Vagina (tissue), 2 donors: Measurements from ENCODE around the gene SDF2L1. TPM values are rescaled to one million over a fixed set of nuclear protein-coding genes. Genes with fewer than 3 reads are reported as not detected.
"Not testable (repeated sequence)": the region's sequence is repeated elsewhere in the genome, so short reads cannot be mapped to it uniquely, and the experiment has no call there.

Experiments used
- DNase-seq, 2 donors: peaks; one replicate each; pipeline ENCODE4 v3.0.0-alpha.2; 2017; ENCODE audit errors: extremely low spot score in 2 of 2
- H3K27ac ChIP-seq: fragments of 200-600 bp; sonication (generic); one replicate; pipeline ENCODE4 v1.5.1; 2019
- H3K27me3 ChIP-seq: fragments of 200-600 bp; sonication (generic); one replicate; pipeline ENCODE4 v1.5.1; 2019
- H3K36me3 ChIP-seq, 2 donors: fragments of 200-600 bp; sonication (generic); one replicate each; pipeline ENCODE4 v1.5.1; 2017 to 2019
- H3K4me1 ChIP-seq: fragments of 200-600 bp; sonication (generic); one replicate; pipeline ENCODE4 v1.5.1; 2019
- H3K4me3 ChIP-seq, 2 donors: fragments of 200-600 bp; sonication (generic); 1 replicate in 1 of 2; 2 replicates in 1 of 2; pipeline ENCODE4 v1.5.1; 2016 to 2019
- H3K9me3 ChIP-seq: fragments of 200-600 bp; sonication (generic); one replicate; pipeline ENCODE4 v1.5.1; 2019
- POLR2A ChIP-seq, 2 donors: fragments of 450-650 bp; IDR thresholded peaks; one replicate each; pipeline ENCODE4 v1.6.1; 2017; ENCODE audit warnings: antibody characterized with exemption in 2 of 2, mild to moderate bottlenecking in 2 of 2, moderate library complexity in 2 of 2
- POLR2AphosphoS5 ChIP-seq, 2 donors: sonication (generic); formaldehyde crosslinking; IDR thresholded peaks; one replicate each; pipeline ENCODE4 v1.9.0; 2017; ENCODE audit warnings: antibody characterized with exemption in 2 of 2, mild to moderate bottlenecking in 2 of 2, low read depth in 1 of 2; ENCODE audit not compliant: insufficient read depth in 1 of 2
- intact Hi-C: fragments of 100-400 bp; cut with DNase I; formaldehyde crosslinking; loops from one replicate; pipeline ENCODE4 v1.15.1; 2023
- total RNA-seq: library from RNA; depleted of rRNA; stranded (reverse); fragments of >200 nt; gene quantifications from one replicate; pipeline ENCODE4 v1.2.3, GENCODE V29; 2016
- TF ChIP-seq, protein P1 (sequence below), 3 experiments: fragments of 450-650 bp in 2 of 3; fragments of 200-600 bp in 1 of 3; sonication (generic) in 1 of 3; IDR thresholded peaks; one replicate each; pipeline ENCODE4 v1.5.1; 2017 to 2019; ENCODE audit warnings: antibody characterized with exemption in 3 of 3, mild to moderate bottlenecking in 2 of 3, moderate library complexity in 2 of 3

The SDF2L1 gene
- total RNA-seq, 1 donor from 2014 or later: 33.9 TPM

GRCh38 chr22:21674638-21675245 lies 32.6 kb downstream of the SDF2L1 start:
- intact Hi-C loops: no loop called here
- Histone ChIP-seq H3K27ac (no peak overlapping the region), H3K27me3 (no peaks in the 10 kb centered on the region), H3K36me3 (peaks cover 0 to 52% of the 10 kb centered on the region in 2 donors), H3K9me3 (no peaks in the 10 kb centered on the region), H3K4me1 (no peaks in the 10 kb centered on the region), H3K4me3 (no peak overlapping the region)
- TF ChIP-seq, protein P1, sequence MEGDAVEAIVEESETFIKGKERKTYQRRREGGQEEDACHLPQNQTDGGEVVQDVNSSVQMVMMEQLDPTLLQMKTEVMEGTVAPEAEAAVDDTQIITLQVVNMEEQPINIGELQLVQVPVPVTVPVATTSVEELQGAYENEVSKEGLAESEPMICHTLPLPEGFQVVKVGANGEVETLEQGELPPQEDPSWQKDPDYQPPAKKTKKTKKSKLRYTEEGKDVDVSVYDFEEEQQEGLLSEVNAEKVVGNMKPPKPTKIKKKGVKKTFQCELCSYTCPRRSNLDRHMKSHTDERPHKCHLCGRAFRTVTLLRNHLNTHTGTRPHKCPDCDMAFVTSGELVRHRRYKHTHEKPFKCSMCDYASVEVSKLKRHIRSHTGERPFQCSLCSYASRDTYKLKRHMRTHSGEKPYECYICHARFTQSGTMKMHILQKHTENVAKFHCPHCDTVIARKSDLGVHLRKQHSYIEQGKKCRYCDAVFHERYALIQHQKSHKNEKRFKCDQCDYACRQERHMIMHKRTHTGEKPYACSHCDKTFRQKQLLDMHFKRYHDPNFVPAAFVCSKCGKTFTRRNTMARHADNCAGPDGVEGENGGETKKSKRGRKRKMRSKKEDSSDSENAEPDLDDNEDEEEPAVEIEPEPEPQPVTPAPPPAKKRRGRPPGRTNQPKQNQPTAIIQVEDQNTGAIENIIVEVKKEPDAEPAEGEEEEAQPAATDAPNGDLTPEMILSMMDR (IDR thresholded peaks at IDR 0.05): no peak
- no peak for TF ChIP-seq POLR2AphosphoS5 (IDR thresholded peaks at IDR 0.05; ENCODE audit: insufficient read depth in 1 of 2, low read depth in 1 of 2)
- no peak for TF ChIP-seq POLR2A (IDR thresholded peaks at IDR 0.05)
- no peak for DNase-seq

GRCh38 chr22:21677606-21678443 lies 35.7 kb downstream of the SDF2L1 start:
- Histone ChIP-seq H3K36me3 (peaks cover 0 to 48% of the 10 kb centered on the region in 2 donors), H3K27ac (no peak overlapping the region), H3K4me1 (no peaks in the 10 kb centered on the region), H3K4me3 (no peak overlapping the region), H3K27me3 (no peaks in the 10 kb centered on the region), H3K9me3 (no peaks in the 10 kb centered on the region)
- DNase-seq: no peak
- intact Hi-C loops: no loop called here
- no peak for TF ChIP-seq POLR2AphosphoS5 (IDR thresholded peaks at IDR 0.05; ENCODE audit: insufficient read depth in 1 of 2, low read depth in 1 of 2)
- TF ChIP-seq, protein P1 (IDR thresholded peaks at IDR 0.05): no peak
- no peak for TF ChIP-seq POLR2A (IDR thresholded peaks at IDR 0.05)

DNA sequence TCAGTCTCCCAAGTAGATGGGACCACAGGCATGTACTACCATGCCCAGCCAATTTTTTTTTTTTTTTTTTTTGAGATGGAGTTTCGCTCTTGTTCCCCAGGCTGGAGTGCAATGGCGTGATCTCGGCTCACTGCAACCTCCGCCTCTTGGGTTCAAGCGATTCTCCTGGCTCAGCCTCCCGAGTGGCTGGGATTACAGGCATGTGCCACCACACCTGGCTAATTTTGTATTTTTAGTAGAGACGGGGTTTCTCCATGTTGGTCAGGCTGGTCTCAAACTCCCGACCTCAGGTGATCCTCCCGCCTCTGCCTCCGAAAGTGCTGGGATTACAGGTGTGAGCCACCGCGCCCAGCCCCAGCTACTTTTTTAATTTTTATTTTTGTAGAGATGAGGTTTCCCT lies 36.7 kb downstream of the SDF2L1 start:
- H3K4me1 ChIP-seq, DNase-seq, H3K27ac ChIP-seq, H3K4me3 ChIP-seq, H3K27me3 ChIP-seq, H3K9me3 ChIP-seq, intact Hi-C loops: not testable (repeated sequence)
- H3K36me3 ChIP-seq: peaks cover 0 to 52% of the 10 kb centered on the region in 2 donors

GRCh38 chr22:21679383-21679782 lies 37.3 kb downstream of the SDF2L1 start:
- H3K4me3 ChIP-seq: no peak overlapping the region
- no peaks in the 10 kb centered on the region for H3K27me3 ChIP-seq
- H3K4me1 ChIP-seq: no peaks in the 10 kb centered on the region
- no peaks in the 10 kb centered on the region for H3K9me3 ChIP-seq
- intact Hi-C loops: no loop called here
- peaks cover 0 to 55% of the 10 kb centered on the region in 2 donors for H3K36me3 ChIP-seq
- TF ChIP-seq POLR2AphosphoS5 (IDR thresholded peaks at IDR 0.05; ENCODE audit: insufficient read depth in 1 of 2, low read depth in 1 of 2) (no peak), POLR2A (IDR thresholded peaks at IDR 0.05) (no peak)
- TF ChIP-seq, protein P1 (IDR thresholded peaks at IDR 0.05): no peak
- DNase-seq: no peak
- H3K27ac ChIP-seq: no peak overlapping the region

- H3K27me3 ChIP-seq: no peaks in the 10 kb centered on the region
- H3K9me3 ChIP-seq: no peaks in the 10 kb centered on the region
- TF ChIP-seq POLR2A (IDR thresholded peaks at IDR 0.05) (no peak), POLR2AphosphoS5 (IDR thresholded peaks at IDR 0.05; ENCODE audit: insufficient read depth in 1 of 2, low read depth in 1 of 2) (no peak)
- TF ChIP-seq, protein P1 (IDR thresholded peaks at IDR 0.05): no peak
- H3K4me3 ChIP-seq: no peak overlapping the region
- H3K36me3 ChIP-seq: peaks cover 0 to 48% of the 10 kb centered on the region in 2 donors
- intact Hi-C loops: no loop called here
- H3K27ac ChIP-seq: no peak overlapping the region
- no peaks in the 10 kb centered on the region for H3K4me1 ChIP-seq
- DNase-seq: no peak
These were observed 38.9 kb downstream of the SDF2L1 start for GRCh38 chr22:21680830-21681565.
